Measurements from ENCODE around the gene CAST.

DNA sequence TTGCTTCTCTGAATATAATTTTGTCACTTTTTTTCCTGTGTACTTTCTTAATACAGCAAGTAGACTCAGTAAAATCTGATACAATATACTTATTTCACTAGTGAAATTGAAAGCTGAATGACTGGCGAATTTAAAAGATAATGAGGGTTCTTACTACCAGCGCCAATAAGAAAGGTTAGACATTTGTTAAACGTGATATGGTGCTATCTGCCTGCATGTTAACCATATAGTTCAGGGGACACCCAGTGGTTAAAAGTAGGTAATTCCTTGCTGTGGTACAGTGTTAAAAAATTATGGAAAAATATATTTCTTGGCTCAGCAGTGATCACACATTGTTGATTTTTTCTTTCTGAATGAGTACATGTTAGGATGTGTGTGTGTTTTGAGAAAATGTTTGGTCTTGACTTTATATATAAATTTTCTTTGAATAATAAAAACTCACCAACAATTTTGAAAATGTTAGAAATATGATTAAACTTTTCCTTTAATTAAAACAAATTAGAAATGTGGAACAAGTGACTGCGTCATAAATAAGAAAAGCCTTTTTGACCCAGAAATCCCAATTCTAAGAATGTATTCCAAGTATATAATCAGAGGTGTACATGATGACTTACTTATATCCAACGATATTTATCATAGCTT, 25.8 kb downstream of the CAST start:
- TF ChIP-seq, protein P1, sequence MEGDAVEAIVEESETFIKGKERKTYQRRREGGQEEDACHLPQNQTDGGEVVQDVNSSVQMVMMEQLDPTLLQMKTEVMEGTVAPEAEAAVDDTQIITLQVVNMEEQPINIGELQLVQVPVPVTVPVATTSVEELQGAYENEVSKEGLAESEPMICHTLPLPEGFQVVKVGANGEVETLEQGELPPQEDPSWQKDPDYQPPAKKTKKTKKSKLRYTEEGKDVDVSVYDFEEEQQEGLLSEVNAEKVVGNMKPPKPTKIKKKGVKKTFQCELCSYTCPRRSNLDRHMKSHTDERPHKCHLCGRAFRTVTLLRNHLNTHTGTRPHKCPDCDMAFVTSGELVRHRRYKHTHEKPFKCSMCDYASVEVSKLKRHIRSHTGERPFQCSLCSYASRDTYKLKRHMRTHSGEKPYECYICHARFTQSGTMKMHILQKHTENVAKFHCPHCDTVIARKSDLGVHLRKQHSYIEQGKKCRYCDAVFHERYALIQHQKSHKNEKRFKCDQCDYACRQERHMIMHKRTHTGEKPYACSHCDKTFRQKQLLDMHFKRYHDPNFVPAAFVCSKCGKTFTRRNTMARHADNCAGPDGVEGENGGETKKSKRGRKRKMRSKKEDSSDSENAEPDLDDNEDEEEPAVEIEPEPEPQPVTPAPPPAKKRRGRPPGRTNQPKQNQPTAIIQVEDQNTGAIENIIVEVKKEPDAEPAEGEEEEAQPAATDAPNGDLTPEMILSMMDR (IDR thresholded peaks at IDR 0.05) = peak; percentile 44 to 81 (median 56)
- TF ChIP-seq POLR2A (IDR thresholded peaks at IDR 0.05) = no peak

All from esophagus squamous epithelium (tissue), 4 donors.